DND-41 (cell line): ENCODE measurements around the gene MPST.

Source experiments
- ATAC-seq: fragments of 200-7000 bp; cut with Tn5 transposase; 3 replicates; pipeline ENCODE4 v1.9.1; 2021; ENCODE audit warnings: low read depth; ENCODE audit not compliant: insufficient read depth
- DNase-seq: peaks from one replicate; pipeline ENCODE4 v3.0.0-alpha.2; 2020
- H2AFZ ChIP-seq: 2 replicates; pipeline ENCODE4 v1.6.0; 2012; ENCODE audit warnings: low read depth, low read length
- H3K27ac ChIP-seq: 2 replicates; pipeline ENCODE4 v1.5.1; 2012; ENCODE audit warnings: low read length, inconsistent platforms
- H3K27me3 ChIP-seq: fragments of 200-600 bp; sonication (generic); 2 replicates; pipeline ENCODE4 v1.6.0; 2012; ENCODE audit warnings: low read length, mild to moderate bottlenecking, inconsistent platforms; ENCODE audit not compliant: insufficient read depth, poor library complexity
- H3K36me3 ChIP-seq: 2 replicates; pipeline ENCODE4 v1.5.1; 2012; ENCODE audit warnings: low read length, inconsistent platforms; ENCODE audit not compliant: insufficient read depth
- H3K4me1 ChIP-seq: 2 replicates; pipeline ENCODE4 v1.5.1; 2012; ENCODE audit warnings: mild to moderate bottlenecking, low read length; ENCODE audit not compliant: insufficient read depth
- H3K4me2 ChIP-seq: 2 replicates; pipeline ENCODE4 v1.6.0; 2012; ENCODE audit warnings: mild to moderate bottlenecking, moderate library complexity, low read length, inconsistent platforms; ENCODE audit not compliant: insufficient read depth
- H3K4me3 ChIP-seq, 2 experiments: fragments of 200-600 bp in 1 of 2; shearing (Covaris generic) in 1 of 2; 2 replicates each; pipeline ENCODE4 v1.5.1; 2012 to 2016; ENCODE audit warnings: inconsistent platforms in 2 of 2, low read length in 2 of 2, mild to moderate bottlenecking in 2 of 2, low read depth in 1 of 2, moderate library complexity in 1 of 2
- H3K79me2 ChIP-seq: 2 replicates; pipeline ENCODE4 v1.6.0; 2012; ENCODE audit warnings: low read length, inconsistent platforms; ENCODE audit not compliant: insufficient read depth
- H3K9ac ChIP-seq: 2 replicates; pipeline ENCODE4 v1.6.0; 2012; ENCODE audit warnings: low read depth, mild to moderate bottlenecking, inconsistent platforms, low read length, moderate library complexity
- H3K9me3 ChIP-seq: 2 replicates; pipeline ENCODE4 v1.5.1; 2012; ENCODE audit warnings: low read length, moderate library complexity, mild to moderate bottlenecking, inconsistent platforms; ENCODE audit not compliant: insufficient read depth, severe bottlenecking
- H4K20me1 ChIP-seq: 2 replicates; pipeline ENCODE4 v1.6.0; 2012; ENCODE audit warnings: low read length; ENCODE audit not compliant: insufficient read depth
- EZH2 ChIP-seq: IDR thresholded peaks from 3 replicates; pipeline ENCODE4 v1.6.1; 2012; ENCODE audit warnings: borderline replicate concordance, low read depth, mild to moderate bottlenecking, moderate library complexity, low read length, inconsistent platforms; ENCODE audit not compliant: severe bottlenecking
- TF ChIP-seq, protein P1 (sequence below): IDR thresholded peaks from 2 replicates; pipeline ENCODE4 v1.5.1; 2012; ENCODE audit warnings: borderline replicate concordance, low read length, moderate library complexity, mild to moderate bottlenecking; ENCODE audit not compliant: poor library complexity, severe bottlenecking; ENCODE audit errors: extremely low read depth

Gene MPST

DNA sequence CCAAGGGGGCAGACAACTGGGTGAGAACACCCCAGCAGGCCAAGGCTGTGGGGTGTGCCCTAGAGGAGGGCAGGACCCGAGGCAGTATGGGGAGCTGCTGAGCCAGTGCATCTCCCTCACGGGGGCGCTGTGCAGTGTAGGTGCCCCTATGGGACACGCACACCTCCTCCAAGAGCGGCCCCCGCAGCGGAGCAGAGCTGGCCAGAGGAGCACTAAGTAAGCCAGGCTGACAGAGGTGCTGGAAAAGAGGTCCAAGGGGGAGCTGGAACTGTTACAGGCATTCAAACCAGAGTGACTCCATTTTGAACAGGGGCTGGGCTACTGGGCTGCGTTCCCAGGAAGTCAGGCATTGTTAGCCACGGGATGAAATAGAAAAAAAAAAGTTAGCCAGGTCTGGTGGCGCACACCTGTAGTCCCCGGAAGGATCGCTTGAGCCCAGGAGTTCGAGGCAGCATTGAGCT lies 42.1 kb upstream of the MPST start:
- Histone ChIP-seq H2AFZ (peak overlapping the region; percentile 80), H3K9ac (peak overlapping the region; percentile 51), H3K27ac (peak overlapping the region; percentile 36), H3K4me3 (peak overlapping the region; percentile 20 to 59; a peak in 3 of 4 replicates), H3K4me1 (peaks cover 14% of the 10 kb centered on the region), H3K4me2 (peak overlapping the region; percentile 86), H4K20me1 (no peaks in the 10 kb centered on the region), H3K27me3 (peaks cover 13% of the 10 kb centered on the region), H3K79me2 (no peaks in the 10 kb centered on the region), H3K36me3 (no peaks in the 10 kb centered on the region), H3K9me3 (no peaks in the 10 kb centered on the region)
- DNase-seq (peak; percentile 61), ATAC-seq (peak; percentile 80)
- no peak for TF ChIP-seq EZH2
- TF ChIP-seq, protein P1, sequence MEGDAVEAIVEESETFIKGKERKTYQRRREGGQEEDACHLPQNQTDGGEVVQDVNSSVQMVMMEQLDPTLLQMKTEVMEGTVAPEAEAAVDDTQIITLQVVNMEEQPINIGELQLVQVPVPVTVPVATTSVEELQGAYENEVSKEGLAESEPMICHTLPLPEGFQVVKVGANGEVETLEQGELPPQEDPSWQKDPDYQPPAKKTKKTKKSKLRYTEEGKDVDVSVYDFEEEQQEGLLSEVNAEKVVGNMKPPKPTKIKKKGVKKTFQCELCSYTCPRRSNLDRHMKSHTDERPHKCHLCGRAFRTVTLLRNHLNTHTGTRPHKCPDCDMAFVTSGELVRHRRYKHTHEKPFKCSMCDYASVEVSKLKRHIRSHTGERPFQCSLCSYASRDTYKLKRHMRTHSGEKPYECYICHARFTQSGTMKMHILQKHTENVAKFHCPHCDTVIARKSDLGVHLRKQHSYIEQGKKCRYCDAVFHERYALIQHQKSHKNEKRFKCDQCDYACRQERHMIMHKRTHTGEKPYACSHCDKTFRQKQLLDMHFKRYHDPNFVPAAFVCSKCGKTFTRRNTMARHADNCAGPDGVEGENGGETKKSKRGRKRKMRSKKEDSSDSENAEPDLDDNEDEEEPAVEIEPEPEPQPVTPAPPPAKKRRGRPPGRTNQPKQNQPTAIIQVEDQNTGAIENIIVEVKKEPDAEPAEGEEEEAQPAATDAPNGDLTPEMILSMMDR: peak; percentile 66

DNA sequence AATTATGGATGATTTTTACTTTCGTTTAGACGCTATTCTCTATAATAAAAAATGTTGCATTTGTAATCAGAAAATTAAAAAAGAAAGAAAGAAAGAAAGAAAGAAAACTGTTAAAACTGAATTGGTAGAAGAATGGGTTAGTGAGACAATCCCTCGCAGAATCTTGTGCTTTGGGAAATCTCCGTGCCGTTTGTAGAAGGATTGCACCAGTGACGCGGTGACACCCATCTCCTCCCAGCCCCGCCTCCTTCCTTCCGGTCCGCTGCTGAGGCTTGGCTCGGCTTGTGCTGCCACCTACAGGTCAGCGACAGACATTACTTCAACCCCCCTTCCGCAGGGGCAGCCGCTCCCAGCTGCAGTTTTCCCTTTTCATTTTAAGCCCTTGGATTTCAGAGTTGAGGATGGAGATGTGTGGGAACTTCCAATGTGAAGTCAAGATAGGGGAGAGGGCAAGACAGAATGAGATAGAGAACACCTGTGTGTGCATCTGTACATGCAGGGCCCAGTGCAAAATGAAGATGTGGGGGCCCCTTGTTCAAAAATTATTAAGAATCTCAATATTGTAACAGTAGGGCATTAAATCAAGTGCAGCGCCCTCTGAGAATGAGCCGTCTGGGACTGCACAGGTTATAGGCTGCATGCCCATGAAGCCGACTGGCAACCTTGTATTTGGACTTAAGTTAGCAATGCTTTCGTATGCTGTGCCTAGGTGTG lies 41.4 kb upstream of the MPST start:
- H3K36me3 ChIP-seq: no peaks in the 10 kb centered on the region
- H4K20me1 ChIP-seq: no peaks in the 10 kb centered on the region
- no peaks in the 10 kb centered on the region for H3K79me2 ChIP-seq
- TF ChIP-seq EZH2: no peak
- TF ChIP-seq, protein P1: peak; percentile 99
- H3K9me3 ChIP-seq: no peaks in the 10 kb centered on the region
- peak overlapping the region; percentile 36 for H3K27ac ChIP-seq
- H3K4me1 ChIP-seq: peaks cover 14% of the 10 kb centered on the region
- H3K9ac ChIP-seq: peak overlapping the region; percentile 51
- peak overlapping the region; percentile 80 for H2AFZ ChIP-seq
- H3K4me2 ChIP-seq: peak overlapping the region; percentile 86
- DNase-seq (peak; percentile 90), ATAC-seq (peak; percentile 89)
- peak overlapping the region; percentile 20 to 59; a peak in 3 of 4 replicates for H3K4me3 ChIP-seq
- peaks cover 15% of the 10 kb centered on the region for H3K27me3 ChIP-seq

DNA sequence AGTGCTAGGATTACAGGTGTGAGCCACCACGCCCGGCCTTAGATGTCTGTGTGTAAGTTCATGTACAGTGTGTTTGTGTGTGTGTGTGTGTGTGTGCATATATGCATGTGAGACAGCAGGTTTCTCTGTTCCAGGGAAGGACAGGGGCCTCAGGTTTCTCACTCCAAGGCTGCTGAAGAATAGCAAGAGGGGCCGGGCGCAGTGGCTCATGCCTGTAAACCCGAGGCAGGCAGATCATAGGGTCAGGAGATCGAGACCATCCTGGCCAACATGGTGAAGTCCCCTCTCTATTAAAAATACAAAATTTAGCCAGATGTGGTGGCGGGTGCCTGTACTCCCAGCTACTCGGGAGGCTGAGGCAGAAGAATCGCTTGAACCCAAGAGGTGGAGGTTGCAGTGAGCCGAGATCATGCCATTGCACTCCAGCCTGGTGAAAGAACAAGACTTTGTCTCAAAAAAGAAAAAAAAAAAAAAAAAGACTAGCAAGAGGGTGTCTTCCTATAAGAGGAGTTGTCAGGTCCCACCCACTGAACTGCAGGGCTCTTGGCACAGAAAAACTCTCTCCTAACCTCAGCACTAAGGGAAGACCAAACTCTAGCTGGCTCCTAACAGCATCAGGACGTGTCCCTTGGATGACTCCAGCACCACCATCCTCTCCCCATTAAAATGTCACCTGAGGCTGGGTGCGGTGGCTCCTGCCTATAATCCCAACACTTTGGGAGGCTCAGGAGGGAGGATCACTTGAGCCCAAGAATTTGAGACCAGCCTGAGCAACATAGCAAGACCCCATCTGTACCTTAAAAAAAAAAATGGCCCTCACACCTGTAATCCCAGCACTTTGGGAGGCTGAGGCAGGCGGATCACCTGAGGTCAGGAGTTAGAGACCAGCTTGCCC lies 40.3 kb upstream of the MPST start:
- no peaks in the 10 kb centered on the region for H3K79me2 ChIP-seq
- H3K4me1 ChIP-seq: peaks cover 14% of the 10 kb centered on the region
- no peak overlapping the region; the same call in 1 of the 2 replicates for H2AFZ ChIP-seq

More for the DNA sequence above, 40.3 kb upstream of the MPST start:
- no peak overlapping the region for H3K9ac ChIP-seq
- H3K9me3 ChIP-seq: no peaks in the 10 kb centered on the region
- no peaks in the 10 kb centered on the region for H3K36me3 ChIP-seq
- ATAC-seq (no peak), DNase-seq (no peak)
- no peak overlapping the region for H3K27ac ChIP-seq
- H3K4me2 ChIP-seq: no peak overlapping the region
- H4K20me1 ChIP-seq: no peaks in the 10 kb centered on the region
- TF ChIP-seq, protein P1: no peak
- no peak for TF ChIP-seq EZH2
- H3K27me3 ChIP-seq: peaks cover 20% of the 10 kb centered on the region
- H3K4me3 ChIP-seq: no peak overlapping the region
